Mesothelial cell of epicardium (in vitro differentiated cells): ENCODE data around the gene SLC39A10. TPM values are rescaled to one million over a fixed set of nuclear protein-coding genes. Genes with fewer than 3 reads are reported as not detected.

Experiments used
- DNase-seq, 2 experiments: peaks; one replicate each; pipeline ENCODE4 v3.0.0; 2021; ENCODE audit warnings: low spot score in 2 of 2; ENCODE audit not compliant: unreplicated experiment in 2 of 2
- H3K27ac Mint-ChIP-seq: 2 replicates; pipeline ENCODE4 v1.8.0; 2021; ENCODE audit warnings: mixed read lengths
- H3K27me3 Mint-ChIP-seq: 2 replicates; pipeline ENCODE4 v1.8.0; 2021; ENCODE audit warnings: low read depth, mixed read lengths
- H3K36me3 Mint-ChIP-seq: 2 replicates; pipeline ENCODE4 v1.8.0; 2021; ENCODE audit warnings: mixed read lengths
- H3K4me1 Mint-ChIP-seq: 2 replicates; pipeline ENCODE4 v1.8.0; 2021; ENCODE audit warnings: mixed read lengths
- H3K4me3 Mint-ChIP-seq: 2 replicates; pipeline ENCODE4 v1.8.0; 2021; ENCODE audit warnings: mild to moderate bottlenecking, moderate library complexity, mixed read lengths
- H3K9me3 Mint-ChIP-seq: 2 replicates; pipeline ENCODE4 v1.8.0; 2021; ENCODE audit warnings: mixed read lengths
- CTCF ChIP-seq: fragments of 200-600 bp; sonication (generic); IDR thresholded peaks from one replicate; pipeline ENCODE4 v1.5.0; 2021; ENCODE audit warnings: antibody characterized with exemption; ENCODE audit not compliant: unreplicated experiment
- total RNA-seq: library from RNA; stranded (reverse); gene quantifications from 3 replicates; pipeline ENCODE4 v1.2.1, GENCODE V29; 2021

The SLC39A10 gene
- total RNA-seq, 1 donor from 2014 or later: 123 TPM

- TF ChIP-seq CTCF: no peak
- Mint-ChIP-seq H3K27me3 (no peaks in the 10 kb centered on the region), H3K27ac (no peak overlapping the region), H3K36me3 (peaks cover 30% of the 10 kb centered on the region), H3K9me3 (peaks cover 12% of the 10 kb centered on the region), H3K4me1 (no peaks in the 10 kb centered on the region), H3K4me3 (no peak overlapping the region)
- no peak for DNase-seq
These were observed 18.9 kb downstream of the SLC39A10 start for GRCh38 chr2:195675783-195676427.

GRCh38 chr2:195677290-195677689 is 20.3 kb downstream of the SLC39A10 start:
- DNase-seq: no peak
- no peaks in the 10 kb centered on the region for H3K27me3 Mint-ChIP-seq
- no peaks in the 10 kb centered on the region for H3K4me1 Mint-ChIP-seq
- no peak overlapping the region for H3K27ac Mint-ChIP-seq
- peaks cover 29% of the 10 kb centered on the region for H3K36me3 Mint-ChIP-seq
- no peak for TF ChIP-seq CTCF
- H3K4me3 Mint-ChIP-seq: no peak overlapping the region
- peaks cover 13% of the 10 kb centered on the region for H3K9me3 Mint-ChIP-seq

DNA sequence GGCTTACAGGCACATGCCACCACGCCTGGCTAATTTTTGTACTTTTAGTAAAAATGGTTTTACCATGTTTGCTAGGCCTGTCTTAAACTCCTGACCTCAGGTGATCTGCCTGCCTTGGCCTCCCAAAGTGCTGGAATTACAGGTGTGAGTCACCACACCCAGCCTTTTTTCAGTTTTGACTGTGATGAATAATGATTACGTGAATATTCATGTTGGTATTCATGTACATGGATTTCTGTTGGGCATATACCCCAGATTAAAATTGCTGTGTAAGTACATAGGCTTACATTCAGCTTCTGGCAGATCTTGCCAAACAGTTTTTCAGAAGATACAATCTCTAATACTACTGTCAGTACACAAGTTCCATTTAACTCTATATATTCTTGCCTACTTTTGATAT is 20.9 kb downstream of the SLC39A10 start:
- Mint-ChIP-seq H3K4me3 (no peak overlapping the region), H3K4me1 (no peaks in the 10 kb centered on the region), H3K27me3 (no peaks in the 10 kb centered on the region), H3K36me3 (peaks cover 29% of the 10 kb centered on the region), H3K27ac (no peak overlapping the region), H3K9me3 (peaks cover 13% of the 10 kb centered on the region)
- TF ChIP-seq CTCF: no peak
- DNase-seq: no peak

DNA sequence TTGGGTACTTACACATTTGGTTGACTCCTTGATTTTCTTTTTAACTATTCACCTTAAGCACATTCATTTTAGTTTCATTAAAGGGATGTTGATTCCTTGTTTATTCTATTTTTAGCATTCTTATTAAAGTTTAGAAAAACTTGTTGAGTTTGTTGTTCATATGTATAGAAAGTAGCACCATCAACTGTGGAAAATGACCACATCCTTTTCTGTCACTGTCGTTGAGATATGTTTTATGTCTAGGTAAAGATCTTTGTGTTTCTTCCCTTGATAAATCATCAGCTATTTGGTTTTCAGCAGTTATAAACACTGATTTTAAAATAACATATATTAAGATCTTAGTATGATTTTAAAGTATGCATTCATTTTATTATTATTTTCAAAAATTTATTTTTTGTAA is 25.1 kb downstream of the SLC39A10 start:
- Mint-ChIP-seq H3K27ac (no peak overlapping the region), H3K36me3 (peaks cover 31% of the 10 kb centered on the region), H3K27me3 (no peaks in the 10 kb centered on the region), H3K4me3 (no peak overlapping the region), H3K4me1 (peaks cover 19% of the 10 kb centered on the region), H3K9me3 (peaks cover 12% of the 10 kb centered on the region)
- no peak for DNase-seq
- no peak for TF ChIP-seq CTCF

DNA sequence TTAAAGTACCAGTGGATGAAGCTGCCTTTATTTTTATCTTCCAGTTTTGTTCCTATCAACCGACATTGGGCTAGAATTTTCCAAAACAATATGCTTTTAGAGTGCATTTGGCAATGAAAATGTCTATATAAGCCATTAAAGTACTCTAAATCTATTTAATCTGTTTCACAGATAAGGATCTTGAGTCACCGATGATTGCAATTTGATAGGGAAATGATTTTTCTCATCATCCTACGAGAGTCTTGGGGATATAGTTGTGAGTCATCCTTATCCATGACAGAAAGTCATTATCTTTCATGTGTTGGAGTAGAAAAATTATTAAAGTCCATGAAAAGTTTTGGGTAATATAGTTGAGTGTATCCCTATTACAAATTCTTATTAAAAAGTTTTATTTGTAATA is 26.1 kb downstream of the SLC39A10 start:
- H3K36me3 Mint-ChIP-seq: peaks cover 29% of the 10 kb centered on the region
- H3K27me3 Mint-ChIP-seq: no peaks in the 10 kb centered on the region
- H3K27ac Mint-ChIP-seq: no peak overlapping the region
- no peak for TF ChIP-seq CTCF
- H3K4me1 Mint-ChIP-seq: peaks cover 19% of the 10 kb centered on the region
- peaks cover 11% of the 10 kb centered on the region for H3K9me3 Mint-ChIP-seq
- DNase-seq: no peak
- no peak overlapping the region for H3K4me3 Mint-ChIP-seq

- H3K27ac Mint-ChIP-seq: no peak overlapping the region
- H3K27me3 Mint-ChIP-seq: no peaks in the 10 kb centered on the region
- no peak overlapping the region for H3K4me3 Mint-ChIP-seq
- H3K4me1 Mint-ChIP-seq: peaks cover 19% of the 10 kb centered on the region
- no peak for DNase-seq
- peaks cover 33% of the 10 kb centered on the region for H3K36me3 Mint-ChIP-seq
- TF ChIP-seq CTCF: no peak
- peaks cover 14% of the 10 kb centered on the region for H3K9me3 Mint-ChIP-seq
These were observed 29.5 kb downstream of the SLC39A10 start for GRCh38 chr2:195686564-195686963.
